ENCODE measurements around the gene ZNF813. TPM values are rescaled to one million over a fixed set of nuclear protein-coding genes. Genes with fewer than 3 reads are reported as not detected.

The ZNF813 gene
- total and polyA plus RNA-seq, 9 of the 15 experiments (the other 6 are each of a cell fraction or from before 2014, with no cell fraction given): 1.3 to 8.0 (median 5.3) TPM

- TF ChIP-seq SRSF1 (IDR thresholded peaks at IDR 0.05; ENCODE audit: low read depth, low read length) (no peak), TOE1 (IDR thresholded peaks at IDR 0.05; ENCODE audit: borderline replicate concordance) (no peak), TOE1 (CRISPR knock-in tag; IDR thresholded peaks at IDR 0.05; ENCODE audit: borderline replicate concordance, low read depth) (no peak), PYGO2 (tag; IDR thresholded peaks at IDR 0.05) (no peak), ZEB2 (IDR thresholded peaks at IDR 0.05) (no peak), ZFP91 (CRISPR knock-in tag; IDR thresholded peaks at IDR 0.05) (no peak), ATF1 (CRISPR knock-in tag; IDR thresholded peaks at IDR 0.05) (0 out of 2 replicates have a peak, but pooled peaks have one; percentile 42), ATF1 (tag; IDR thresholded peaks at IDR 0.05) (peak; percentile 96), ARID2 (IDR thresholded peaks at IDR 0.05) (no peak), KLF13 (tag; IDR thresholded peaks at IDR 0.05; ENCODE audit: borderline replicate concordance, low read depth) (no peak), SMAD2 (IDR thresholded peaks at IDR 0.05; ENCODE audit: low read depth, low read length) (no peak), ZNF263 (CRISPR knock-in tag; IDR thresholded peaks at IDR 0.05; ENCODE audit: borderline replicate concordance) (no peak), TBP (optimal IDR thresholded peaks at IDR 0.05; ENCODE audit: low read depth, low read length) (no peak), PHB2 (IDR thresholded peaks at IDR 0.05; ENCODE audit: low read depth) (no peak), MTA2 (IDR thresholded peaks at IDR 0.05; ENCODE audit: low read depth) (no peak), FOXK2 (conservative IDR thresholded peaks at IDR 0.05 in 1 of 2, IDR thresholded peaks at IDR 0.05 in 1 of 2; ENCODE audit: low read depth in 2 of 2) (0 out of 4 replicates have a peak, but pooled peaks of 1 of the 2 experiments have one; percentile 35), KLF1 (tag; IDR thresholded peaks at IDR 0.05) (no peak), USF2 (CRISPR knock-in tag; IDR thresholded peaks at IDR 0.05) (peak; percentile 13; the same call in 1 of the 2 replicates), PHF8 (IDR thresholded peaks at IDR 0.05; ENCODE audit: borderline replicate concordance, low read length) (peak; percentile 19; the same call in 1 of the 2 replicates), SMARCB1 (IDR thresholded peaks at IDR 0.05; ENCODE audit: insufficient read length, low read depth) (no peak), ZKSCAN1 (IDR thresholded peaks at IDR 0.05; ENCODE audit: low read depth, low read length) (no peak), FOXP4 (CRISPR knock-in tag; IDR thresholded peaks at IDR 0.05; ENCODE audit: borderline replicate concordance) (no peak), E2F3 (CRISPR knock-in tag; IDR thresholded peaks at IDR 0.05) (peak; percentile 77), MYBL2 (IDR thresholded peaks at IDR 0.05; ENCODE audit: low read depth) (no peak), MYBL2 (CRISPR knock-in tag; IDR thresholded peaks at IDR 0.05; ENCODE audit: borderline replicate concordance) (no peak), ZNF134 (CRISPR knock-in tag; conservative IDR thresholded peaks at IDR 0.05) (no peak), ADNP (tag; IDR thresholded peaks at IDR 0.05) (no peak)
Observed at GRCh38 chr19:53520547-53521372, 53.2 kb downstream of the ZNF813 start (continued).

Measured in K562 (cell line).